ENCODE measurements around the gene MDN1. TPM values are rescaled to one million over a fixed set of nuclear protein-coding genes. Genes with fewer than 3 reads are reported as not detected.

MDN1 gene
- total RNA-seq, 1 donor from 2014 or later: 44.1 TPM

- Mint-ChIP-seq H3K4me1 (ENCODE audit: low read depth) (no peaks in the 10 kb centered on the region), H3K36me3 (ENCODE audit: insufficient read depth) (peaks cover 12% of the 10 kb centered on the region), H3K27ac (no peak overlapping the region), H3K4me3 (ENCODE audit: low read depth) (no peak overlapping the region), H3K27me3 (no peaks in the 10 kb centered on the region), H3K9me3 (ENCODE audit: low read depth) (no peaks in the 10 kb centered on the region)
- no peak for DNase-seq (ENCODE audit: low spot score, unreplicated experiment)
- no peak for TF ChIP-seq CTCF (IDR thresholded peaks at IDR 0.05; ENCODE audit: unreplicated experiment)
Measured at GRCh38 chr6:89681983-89682564, 137.5 kb downstream of the MDN1 start.

- Mint-ChIP-seq H3K36me3 (ENCODE audit: insufficient read depth) (peaks cover 13% of the 10 kb centered on the region), H3K9me3 (ENCODE audit: low read depth) (no peaks in the 10 kb centered on the region), H3K27ac (no peak overlapping the region), H3K4me1 (ENCODE audit: low read depth) (no peaks in the 10 kb centered on the region), H3K27me3 (no peaks in the 10 kb centered on the region), H3K4me3 (ENCODE audit: low read depth) (no peak overlapping the region)
- DNase-seq (ENCODE audit: low spot score, unreplicated experiment): no peak
- TF ChIP-seq CTCF (IDR thresholded peaks at IDR 0.05; ENCODE audit: unreplicated experiment): no peak
Measured at GRCh38 chr6:89680551-89680950, 139.0 kb downstream of the MDN1 start.

GRCh38 chr6:89680150-89680549, 139.4 kb downstream of the MDN1 start:
- no peak overlapping the region for H3K4me3 Mint-ChIP-seq (ENCODE audit: low read depth)
- H3K27ac Mint-ChIP-seq: no peak overlapping the region
- H3K36me3 Mint-ChIP-seq (ENCODE audit: insufficient read depth): peaks cover 14% of the 10 kb centered on the region
- H3K9me3 Mint-ChIP-seq (ENCODE audit: low read depth): no peaks in the 10 kb centered on the region
- TF ChIP-seq CTCF (IDR thresholded peaks at IDR 0.05; ENCODE audit: unreplicated experiment): no peak
- no peaks in the 10 kb centered on the region for H3K27me3 Mint-ChIP-seq
- no peak for DNase-seq (ENCODE audit: low spot score, unreplicated experiment)
- no peaks in the 10 kb centered on the region for H3K4me1 Mint-ChIP-seq (ENCODE audit: low read depth)

DNA sequence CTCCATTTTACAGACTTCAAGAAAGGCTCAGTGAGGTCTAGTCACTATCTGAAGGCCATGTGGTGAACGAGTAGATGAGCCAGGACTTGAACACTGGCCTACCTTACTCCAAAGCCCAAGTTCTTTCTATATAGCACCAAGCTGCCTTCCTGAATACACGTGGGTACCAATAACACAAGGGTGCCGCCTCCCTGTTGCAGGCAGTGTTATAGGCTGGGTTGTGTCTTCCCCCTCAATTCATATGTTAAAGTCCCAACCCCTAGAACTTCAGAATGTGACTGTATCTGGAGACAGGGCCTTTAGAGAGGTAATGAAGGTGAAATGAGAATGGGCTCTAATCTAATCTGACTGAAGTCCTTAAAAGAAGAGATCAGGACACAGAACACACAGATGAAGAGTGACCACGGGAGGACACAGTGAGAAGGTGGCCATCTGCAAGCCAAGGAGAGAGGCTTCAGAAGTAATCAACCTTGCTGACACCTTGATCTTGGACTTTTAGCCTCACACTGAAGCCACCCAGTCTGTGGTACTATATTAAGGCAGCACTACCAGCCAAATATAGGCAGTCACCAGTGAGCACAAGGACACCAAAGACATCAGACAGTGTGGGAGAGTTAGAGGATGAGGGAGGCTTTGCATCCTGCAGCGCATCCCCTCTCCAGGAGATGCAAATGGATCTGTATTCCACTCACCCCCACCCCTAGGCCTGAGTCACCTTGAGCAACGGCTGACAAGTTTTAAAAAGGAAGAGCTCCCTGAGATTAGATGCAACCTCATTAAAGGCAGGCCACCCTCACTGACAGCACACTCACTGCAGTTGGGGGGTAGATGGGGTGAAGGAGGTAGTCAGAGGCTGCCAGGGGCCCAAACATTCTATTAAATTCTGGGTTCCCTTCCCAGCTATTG, 140.1 kb downstream of the MDN1 start:
- DNase-seq (ENCODE audit: low spot score, unreplicated experiment): no peak
- TF ChIP-seq CTCF (IDR thresholded peaks at IDR 0.05; ENCODE audit: unreplicated experiment): no peak
- H3K27me3 Mint-ChIP-seq: no peaks in the 10 kb centered on the region
- peaks cover 12% of the 10 kb centered on the region for H3K36me3 Mint-ChIP-seq (ENCODE audit: insufficient read depth)
- H3K4me1 Mint-ChIP-seq (ENCODE audit: low read depth): no peaks in the 10 kb centered on the region
- H3K9me3 Mint-ChIP-seq (ENCODE audit: low read depth): no peaks in the 10 kb centered on the region
- H3K4me3 Mint-ChIP-seq (ENCODE audit: low read depth): no peak overlapping the region
- H3K27ac Mint-ChIP-seq: no peak overlapping the region

GRCh38 chr6:89678531-89678930, 141.1 kb downstream of the MDN1 start:
- no peak for DNase-seq (ENCODE audit: low spot score, unreplicated experiment)
- no peaks in the 10 kb centered on the region for H3K27me3 Mint-ChIP-seq
- H3K4me1 Mint-ChIP-seq (ENCODE audit: low read depth): no peaks in the 10 kb centered on the region
- peaks cover 11% of the 10 kb centered on the region for H3K36me3 Mint-ChIP-seq (ENCODE audit: insufficient read depth)
- no peak for TF ChIP-seq CTCF (IDR thresholded peaks at IDR 0.05; ENCODE audit: unreplicated experiment)
- no peak overlapping the region for H3K27ac Mint-ChIP-seq
- H3K4me3 Mint-ChIP-seq (ENCODE audit: low read depth): no peak overlapping the region
- no peaks in the 10 kb centered on the region for H3K9me3 Mint-ChIP-seq (ENCODE audit: low read depth)

Measured in progenitor cell of endocrine pancreas (in vitro differentiated cells).